IPS-NIHi7 (cell line): ENCODE measurements around the gene INSYN2B.
A peak's percentile ranks its signal among the peaks of the same experiment; 100 is the strongest.
"Not testable (repeated sequence)": the region's sequence is repeated elsewhere in the genome, so short reads cannot be mapped to it uniquely, and the experiment has no call there.

ENCODE experiments used
- DNase-seq: peaks from one replicate; pipeline ENCODE4 v3.0.0; 2012; ENCODE audit warnings: mixed read lengths; ENCODE audit errors: extremely low spot score

INSYN2B gene

DNA sequence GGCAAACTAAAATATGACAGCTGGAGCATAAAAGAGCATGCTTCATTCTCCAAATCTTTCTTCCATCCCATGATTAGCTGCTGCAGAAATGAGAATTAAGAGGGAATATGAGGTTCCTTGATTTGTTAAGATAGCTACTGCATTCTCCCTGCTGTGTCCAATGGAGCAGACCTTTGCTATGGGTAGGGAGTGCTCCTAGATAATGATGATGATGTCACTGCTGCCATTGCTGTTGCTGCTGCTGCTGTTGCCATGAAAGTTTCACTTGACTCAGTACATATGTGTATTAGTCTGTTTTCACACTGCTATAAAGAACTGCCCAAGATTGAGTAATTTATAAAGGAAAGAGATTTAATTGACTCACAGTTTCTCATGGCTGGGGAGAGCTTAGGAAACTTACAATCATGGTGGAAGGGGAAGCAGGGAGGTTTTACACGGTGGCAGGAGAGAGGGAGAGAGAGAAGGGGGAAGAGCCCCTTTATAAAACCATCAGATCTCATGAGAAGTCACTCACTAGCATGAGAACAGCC, 128.9 kb downstream of the INSYN2B start:
- no peak for DNase-seq

DNA sequence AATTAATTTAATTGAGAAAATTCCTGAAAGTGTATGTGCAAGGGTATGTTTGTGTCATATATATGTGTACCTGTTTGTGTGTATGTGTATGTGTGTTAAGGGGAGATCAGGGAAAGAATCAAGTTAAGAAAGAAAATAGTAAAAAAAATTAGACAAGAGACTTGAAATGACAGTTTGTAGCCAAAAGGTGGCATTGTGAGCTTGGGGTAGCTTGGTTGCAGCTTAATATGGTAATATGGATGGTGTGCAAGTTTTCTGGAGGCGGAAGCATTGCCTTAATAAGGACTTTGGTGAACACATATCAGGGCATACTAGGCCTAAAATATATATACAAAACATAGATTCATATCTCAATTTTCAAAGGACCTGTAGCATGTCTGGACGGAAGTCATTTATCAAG, 129.9 kb downstream of the INSYN2B start:
- no peak for DNase-seq

DNA sequence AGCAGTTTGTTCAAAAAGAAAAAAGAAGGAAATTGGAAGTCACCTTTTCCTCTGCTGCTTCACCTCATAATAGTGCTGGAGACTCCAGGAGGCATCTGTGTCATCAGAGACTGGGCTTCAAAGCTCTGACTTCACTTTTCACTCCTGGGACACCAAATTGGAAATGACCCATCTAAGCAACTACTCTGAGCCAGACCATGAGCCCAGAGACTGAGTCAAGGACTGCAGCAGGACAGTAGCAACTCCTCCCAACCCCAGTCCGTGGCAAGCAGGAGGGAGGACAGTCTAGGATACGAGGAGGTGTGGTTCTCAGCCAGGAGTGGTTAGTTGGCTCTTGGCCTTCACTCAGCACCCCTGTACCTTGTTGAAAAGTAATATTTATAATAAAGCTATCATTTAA, 131.5 kb downstream of the INSYN2B start:
- no peak for DNase-seq

DNA sequence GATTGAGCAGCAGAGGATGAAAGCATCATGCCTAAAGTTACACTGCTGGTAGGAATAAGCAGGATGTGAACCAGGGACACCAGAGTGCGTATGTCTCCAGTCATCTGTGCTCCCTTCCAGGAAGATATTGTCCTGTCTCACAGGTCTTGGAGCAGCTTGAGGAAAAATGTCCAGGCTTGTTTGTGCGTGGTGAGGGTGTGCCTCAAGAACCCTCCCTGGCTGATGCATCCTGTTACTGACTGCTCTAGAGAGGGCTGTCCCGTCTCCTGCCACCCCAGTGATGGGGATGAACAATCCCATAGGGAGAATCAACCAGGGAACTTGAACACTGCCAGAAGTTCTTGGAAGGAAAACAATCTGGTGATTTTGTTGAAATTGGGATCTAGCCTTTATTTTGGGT, 132.0 kb downstream of the INSYN2B start:
- no peak for DNase-seq

DNA sequence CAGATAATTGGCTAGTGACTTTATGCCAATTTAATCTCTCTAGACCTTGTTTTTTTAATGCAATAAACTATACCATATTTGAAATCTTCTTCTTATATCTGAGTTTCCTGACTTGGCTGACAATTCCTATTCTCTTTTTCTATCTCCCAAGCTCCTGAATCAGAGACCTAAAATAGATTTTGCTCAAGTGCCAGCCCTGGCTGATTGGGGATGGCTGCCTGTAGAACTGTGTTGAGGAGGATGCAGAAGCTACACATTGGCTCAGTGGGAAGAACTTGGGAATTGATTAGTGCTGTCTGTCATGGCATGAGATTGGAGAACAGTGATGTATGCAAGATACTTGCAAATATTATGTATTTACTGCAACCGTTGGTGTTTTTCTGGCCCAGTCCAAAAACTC, 132.8 kb downstream of the INSYN2B start:
- no peak for DNase-seq

DNA sequence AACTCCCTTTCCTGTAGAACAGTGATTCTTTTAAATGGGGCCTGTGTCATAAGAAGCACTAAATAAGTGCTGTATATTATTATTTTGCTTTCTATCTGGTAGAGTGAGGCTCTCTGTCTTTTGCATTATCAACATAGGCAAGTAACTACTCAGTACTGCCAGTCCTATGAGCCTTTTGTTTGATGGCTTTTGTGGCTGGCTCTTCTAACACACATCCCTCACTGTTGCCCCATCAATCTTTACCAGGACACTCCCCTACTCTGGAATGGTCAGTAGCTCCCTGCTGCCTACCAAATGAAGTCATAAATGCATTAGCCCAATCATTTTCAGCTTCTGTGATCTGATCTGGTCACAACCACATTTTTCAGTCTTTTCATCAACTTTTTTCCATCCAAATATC, 137.6 kb downstream of the INSYN2B start:
- DNase-seq: no peak

GRCh38 chr5:169840405-169840804, 139.9 kb downstream of the INSYN2B start:
- no peak for DNase-seq

- DNase-seq: no peak
These were observed 141.6 kb downstream of the INSYN2B start for GRCh38 chr5:169838688-169839087.

DNA sequence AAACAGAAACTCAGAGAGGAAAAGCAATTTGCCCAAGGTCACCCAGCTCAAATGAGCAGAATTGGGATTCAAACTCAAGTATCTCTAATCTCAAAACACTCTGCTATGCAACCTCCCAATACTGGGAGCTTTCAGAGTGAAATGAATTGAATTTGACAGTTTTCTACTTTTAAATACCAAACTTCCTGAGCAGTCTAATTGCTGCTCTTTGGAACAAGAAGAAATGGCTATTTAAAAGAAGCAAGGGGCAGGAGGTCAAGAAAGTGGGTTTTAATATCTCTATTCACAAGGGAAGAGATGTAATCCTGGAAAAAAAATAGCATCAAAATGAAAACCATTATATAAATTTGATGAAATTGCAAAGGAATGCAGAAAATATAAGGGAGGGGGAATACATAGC, 142.6 kb downstream of the INSYN2B start:
- no peak for DNase-seq

DNA sequence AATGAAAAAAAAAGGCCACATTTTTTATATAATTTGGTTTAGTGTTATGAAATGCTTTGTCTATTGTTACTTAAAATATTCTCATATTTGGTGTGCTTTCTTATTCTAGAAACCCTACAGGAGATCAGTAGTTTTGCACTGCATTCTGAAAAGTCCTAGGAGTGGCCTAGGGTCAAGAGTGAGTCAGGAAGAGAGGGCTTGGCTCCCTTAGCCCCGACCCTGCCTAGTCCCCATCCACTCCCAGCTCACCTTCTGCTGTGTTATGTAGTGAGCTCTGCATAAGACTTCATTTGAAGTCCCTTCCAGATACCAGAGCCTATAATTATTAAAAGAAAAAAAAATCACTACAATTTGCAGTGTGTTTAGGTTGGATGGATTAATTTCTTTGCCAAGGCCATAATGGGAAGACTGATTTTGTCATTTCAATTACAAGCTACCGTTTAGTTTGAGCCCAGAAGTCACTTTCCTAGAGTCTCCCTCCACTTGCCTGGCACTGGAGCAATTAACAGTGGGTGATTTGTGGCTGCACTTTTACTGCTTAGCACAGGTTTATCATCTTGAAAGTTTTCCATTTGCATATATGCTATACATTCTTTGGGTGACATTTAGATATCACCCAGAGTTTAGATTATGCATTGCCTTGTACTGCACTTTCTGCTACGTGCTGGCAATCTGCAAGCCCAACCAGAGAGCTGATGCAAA, 143.3 kb downstream of the INSYN2B start:
- no peak for DNase-seq

DNA sequence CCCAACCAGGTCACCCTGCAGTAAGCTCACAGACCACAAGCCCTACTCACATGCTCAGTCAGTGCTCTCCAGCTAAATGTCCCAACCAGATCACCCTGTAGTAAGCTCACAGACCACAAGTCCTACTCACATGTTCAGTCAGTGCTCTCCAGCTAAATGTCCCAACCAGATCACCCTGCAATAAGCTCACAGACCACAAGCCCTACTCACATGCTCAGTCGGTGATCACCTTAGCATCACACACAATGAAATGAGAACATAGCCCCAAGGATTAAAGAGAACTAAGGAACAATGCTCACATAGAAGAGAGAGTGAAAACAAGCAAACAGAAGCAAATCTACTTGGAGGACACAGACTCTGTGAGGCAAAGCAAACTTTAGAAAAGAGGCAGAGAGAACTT, 145.8 kb downstream of the INSYN2B start:
- DNase-seq: not testable (repeated sequence)

DNA sequence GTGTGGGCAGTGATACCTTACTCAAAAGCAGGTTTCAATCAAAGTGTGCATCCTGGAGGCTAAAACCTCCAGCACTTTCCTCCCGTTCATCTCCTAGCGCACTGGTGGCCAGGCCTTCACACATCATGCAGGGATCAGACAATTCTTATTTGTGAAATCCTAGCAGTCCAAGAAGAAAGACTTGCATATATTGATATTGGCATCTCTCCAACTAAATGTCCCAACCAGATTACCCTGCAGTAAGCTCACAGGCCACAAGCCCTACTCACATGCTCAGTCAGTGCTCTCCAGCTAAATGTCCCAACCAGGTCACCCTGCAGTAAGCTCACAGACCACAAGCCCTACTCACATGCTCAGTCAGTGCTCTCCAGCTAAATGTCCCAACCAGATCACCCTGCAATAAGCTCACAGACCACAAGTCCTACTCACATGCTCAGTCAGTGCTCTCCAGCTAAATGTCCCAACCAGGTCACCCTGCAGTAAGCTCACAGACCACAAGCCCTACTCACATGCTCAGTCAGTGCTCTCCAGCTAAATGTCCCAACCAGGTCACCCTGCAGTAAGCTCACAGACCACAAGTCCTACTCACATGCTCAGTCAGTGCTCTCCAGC, 146.5 kb downstream of the INSYN2B start:
- not testable (repeated sequence) for DNase-seq

DNA sequence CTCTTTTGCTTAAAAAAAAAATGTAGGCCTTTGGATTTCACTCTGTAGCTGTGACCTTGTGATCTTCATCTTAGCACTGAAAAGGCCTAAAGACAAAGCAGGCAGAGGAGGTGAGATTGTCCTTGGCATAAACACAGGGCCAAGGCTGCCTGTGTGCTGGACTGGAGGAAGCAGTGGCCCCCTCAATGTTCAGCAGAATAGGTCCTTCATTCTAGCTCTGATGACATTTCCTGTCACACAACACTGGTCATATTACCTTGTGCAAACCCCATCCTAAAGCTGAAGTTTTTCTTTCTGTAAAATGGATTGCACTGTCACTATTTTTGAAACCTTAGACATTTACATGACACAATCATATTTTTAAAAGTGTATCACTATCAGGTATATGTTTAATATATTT, 147.4 kb downstream of the INSYN2B start:
- DNase-seq: no peak

DNA sequence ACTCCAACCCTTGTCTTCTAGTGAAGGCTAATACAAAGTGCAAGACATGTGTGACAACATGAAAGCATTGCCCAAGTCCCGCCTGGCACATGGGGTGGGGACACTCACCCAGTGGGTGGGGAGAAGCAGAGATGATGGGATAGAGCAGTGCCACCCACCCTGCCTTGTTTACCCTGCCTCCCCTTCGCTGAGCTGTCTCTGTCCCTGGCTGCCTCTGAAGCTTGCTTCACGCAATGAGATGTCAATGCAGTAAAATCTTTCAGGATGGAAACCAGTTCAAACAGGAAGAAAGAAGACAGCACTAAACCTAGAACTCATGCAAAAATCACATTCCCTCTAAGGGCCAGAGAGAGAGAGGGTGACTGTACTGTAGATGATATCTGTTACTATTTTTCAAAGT, 148.0 kb downstream of the INSYN2B start:
- no peak for DNase-seq

DNA sequence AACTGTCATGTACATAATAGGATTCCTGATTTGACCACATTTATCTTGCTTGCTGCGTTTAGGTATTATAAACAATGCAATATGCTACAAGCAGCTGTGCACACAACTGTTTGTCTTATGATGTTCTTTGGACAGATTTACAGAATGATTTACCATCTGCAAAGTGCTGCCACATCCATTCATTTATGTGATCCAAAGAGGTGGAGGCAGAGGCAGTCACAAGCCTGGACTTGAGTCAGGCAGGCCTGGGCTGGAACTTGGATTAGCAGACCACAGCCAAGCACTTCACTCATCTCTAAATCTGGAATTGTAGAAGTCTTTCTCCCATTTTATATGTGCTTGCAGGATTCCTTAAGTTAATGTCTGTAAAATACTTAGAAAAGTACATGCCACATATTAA, 149.0 kb downstream of the INSYN2B start:
- DNase-seq: no peak

DNA sequence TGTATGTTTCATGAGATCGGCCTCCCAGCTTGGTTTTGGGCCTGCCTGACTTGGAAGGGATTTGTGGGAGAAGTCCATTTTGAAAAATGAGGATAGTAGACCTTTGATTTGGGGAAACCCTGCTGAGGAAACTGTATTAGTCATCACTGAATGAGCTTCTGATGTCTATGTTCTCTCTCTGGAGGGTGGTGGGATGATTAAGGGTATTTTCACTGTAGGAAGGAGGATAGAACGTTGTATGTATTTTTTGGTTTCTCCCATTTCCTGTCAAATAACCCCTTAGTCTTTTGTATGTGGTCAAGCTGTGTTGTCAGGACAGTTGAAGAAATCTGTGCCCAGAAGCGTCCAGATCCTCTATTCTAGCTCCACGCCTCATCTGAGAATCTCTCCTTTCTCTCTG, 151.9 kb downstream of the INSYN2B start:
- no peak for DNase-seq

GRCh38 chr5:169827769-169828168, 152.5 kb downstream of the INSYN2B start:
- DNase-seq: no peak

GRCh38 chr5:169826618-169827017, 153.7 kb downstream of the INSYN2B start:
- DNase-seq: peak; percentile 55

DNA sequence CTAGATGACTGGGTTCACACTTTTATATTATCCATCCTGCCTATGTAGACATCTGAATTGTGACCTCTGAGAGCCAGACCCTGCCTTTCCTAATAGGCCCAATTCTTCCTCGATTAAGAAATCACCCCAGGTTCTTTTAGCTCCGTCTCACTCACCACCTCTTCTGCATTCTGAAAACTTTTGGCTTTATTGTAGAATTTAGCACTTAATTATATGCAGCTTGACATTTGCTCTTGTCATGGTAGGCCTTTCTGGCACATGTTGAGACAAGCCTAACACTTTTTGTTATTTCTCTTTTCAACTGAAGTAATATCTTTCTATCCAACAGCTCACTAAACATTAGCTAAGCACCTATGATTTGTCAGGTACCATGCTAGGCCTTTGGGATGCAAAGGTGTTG, 163.3 kb downstream of the INSYN2B start:
- no peak for DNase-seq

DNA sequence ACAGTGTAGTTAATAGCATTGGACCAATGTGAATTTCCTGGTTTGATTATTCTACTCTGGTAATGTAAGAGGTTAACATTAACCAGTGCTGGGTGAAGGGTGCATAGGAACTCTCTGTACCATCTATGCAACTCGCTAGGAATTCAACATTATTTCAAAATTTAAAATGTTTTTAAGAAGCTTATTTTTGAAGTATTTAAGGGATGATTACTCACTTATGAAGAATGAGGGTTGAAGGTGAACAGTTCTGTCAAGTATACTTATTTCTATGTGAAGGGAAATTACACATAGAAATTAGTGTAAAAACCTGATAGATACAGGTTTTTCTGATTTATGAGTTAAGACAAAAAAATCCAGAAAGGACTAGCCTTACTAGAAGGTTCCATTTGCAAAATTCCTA, 165.8 kb downstream of the INSYN2B start:
- no peak for DNase-seq
